GM12878 (cell line): ENCODE data around the gene LIMS1. TPM values are rescaled to one million over a fixed set of nuclear protein-coding genes. Genes with fewer than 3 reads are reported as not detected.

Experiments
- ATAC-seq: fragments of 200-7000 bp; cut with Tn5 transposase; 3 replicates; pipeline ENCODE4 v1.9.1; 2020; ENCODE audit warnings: mild to moderate bottlenecking, moderate library complexity
- BruUV-seq: library from RNA; stranded (reverse); fragments of 400-500 nt; replicated peaks from 2 replicates; lab custom pipeline; 2021; lab: Mats Ljungman, UMichigan
- CTCF ChIA-PET: fragments of 300-600 bp; sonication (Branson Sonifier 250); formaldehyde crosslinking; extraction: SDS; loops from one replicate; lab custom pipeline; 2021; ENCODE audit warnings: inconsistent platforms; lab: Yijun Ruan, JAX
- POLR2A ChIA-PET: fragments of 350-600 bp; formaldehyde crosslinking; extraction: SDS; loops from one replicate; lab custom pipeline; 2021; ENCODE audit warnings: inconsistent platforms; lab: Charles Lee
- RAD21 ChIA-PET: fragments of 300-600 bp; sonication (Branson Sonifier 250); formaldehyde crosslinking; loops from one replicate; lab custom pipeline; 2023; ENCODE audit warnings: antibody characterized with exemption; ENCODE audit not compliant: unreplicated experiment; lab: Charles Lee
- SMC1A ChIA-PET: fragments of 300-600 bp; sonication (Branson Sonifier 250); formaldehyde crosslinking; loops from one replicate; lab custom pipeline; 2023; ENCODE audit not compliant: unreplicated experiment, uncharacterized antibody; lab: Charles Lee
- DNase-seq: peaks from one replicate; pipeline ENCODE4 v3.0.0-alpha.2; 2011; ENCODE audit warnings: low read depth, low spot score
- FAIRE-seq: peaks from 3 replicates; lab custom pipeline; 2011; peaks lifted over from hg19 to GRCh38; lab: Jason Lieb, UNC
- H2AFZ ChIP-seq: 2 replicates; pipeline ENCODE4 v1.6.0; 2011; ENCODE audit warnings: low read depth, low read length, control low read depth; ENCODE audit not compliant: control insufficient read depth
- H3K27ac ChIP-seq: 2 replicates; pipeline ENCODE4 v1.5.1; 2011; ENCODE audit warnings: control low read depth; ENCODE audit not compliant: control insufficient read depth, insufficient read depth
- H3K27me3 ChIP-seq, 2 experiments: replicated peaks in 1 of 2; 2 replicates each; pipeline versions ENCODE4 v1.6.0 to v1.6.1; 2011; ENCODE audit warnings: low read length in 1 of 2; ENCODE audit not compliant: control insufficient read depth in 2 of 2, insufficient read depth in 2 of 2
- H3K36me3 ChIP-seq, 2 experiments: 2 replicates each; pipeline ENCODE4 v1.5.1; 2011; ENCODE audit warnings: low read length in 1 of 2; ENCODE audit not compliant: control insufficient read depth in 2 of 2, insufficient read depth in 2 of 2
- H3K4me1 ChIP-seq: 2 replicates; pipeline ENCODE4 v1.6.1; 2011; ENCODE audit warnings: mild to moderate bottlenecking, low read length, moderate library complexity, mixed read lengths; ENCODE audit not compliant: control insufficient read depth, insufficient read depth
- H3K4me2 ChIP-seq: 2 replicates; pipeline ENCODE4 v1.6.0; 2011; ENCODE audit warnings: control low read depth; ENCODE audit not compliant: control insufficient read depth, insufficient read depth
- H3K4me3 ChIP-seq: fragments of 200-600 bp; sonication (generic); 2 replicates; pipeline ENCODE4 v1.5.1; 2016
- H3K79me2 ChIP-seq: 2 replicates; pipeline ENCODE4 v1.6.0; 2011; ENCODE audit warnings: low read length; ENCODE audit not compliant: control insufficient read depth, insufficient read depth
- H3K9ac ChIP-seq: 2 replicates; pipeline ENCODE4 v1.8.0; 2011; ENCODE audit warnings: low read length, control low read depth, mixed read lengths; ENCODE audit not compliant: control insufficient read depth, insufficient read depth
- H3K9me3 ChIP-seq: replicated peaks from 3 replicates; pipeline ENCODE4 v1.5.1; 2011; ENCODE audit warnings: mild to moderate bottlenecking, low read length; ENCODE audit not compliant: control insufficient read depth, insufficient read depth
- H4K20me1 ChIP-seq: 2 replicates; pipeline ENCODE4 v1.6.0; 2011; ENCODE audit not compliant: control insufficient read depth, insufficient read depth
- KDM1A ChIP-seq: fragments of 200-600 bp; sonication (generic); IDR thresholded peaks from 2 replicates; pipeline ENCODE4 v1.6.1; 2016; ENCODE audit warnings: borderline replicate concordance
- MXI1 ChIP-seq: fragments of 150-350 bp; IDR thresholded peaks from 2 replicates; pipeline ENCODE4 v1.6.1; 2011; ENCODE audit warnings: low read depth, mild to moderate bottlenecking, inconsistent platforms, low read length, improper control_type of control experiment
- MYB ChIP-seq: fragments of 150-350 bp; IDR thresholded peaks from 2 replicates; pipeline ENCODE4 v1.6.1; 2014; ENCODE audit warnings: mild to moderate bottlenecking, low read depth, low read length, borderline replicate concordance
- RBBP5 ChIP-seq: fragments of 200-600 bp; sonication (generic); conservative IDR thresholded peaks from 2 replicates; pipeline ENCODE4 v1.6.1; 2016
- TCF7 ChIP-seq: IDR thresholded peaks from 2 replicates; pipeline ENCODE4 v1.6.1; 2014; ENCODE audit warnings: antibody characterized with exemption, borderline replicate concordance
- ZNF217 ChIP-seq: fragments of 450-650 bp; IDR thresholded peaks from 2 replicates; pipeline ENCODE4 v1.6.1; 2017; ENCODE audit warnings: antibody characterized with exemption, mild to moderate bottlenecking
- WGBS: methylation state at CpG from one replicate; pipeline ENCODE4 v1.1.6; 2016; ENCODE audit warnings: low lambda C conversion rate; ENCODE audit not compliant: insufficient replicate concordance, insufficient coverage; ENCODE audit errors: missing lambda C conversion rate; 5-methylcytosine and 5-hydroxymethylcytosine counted together
- in situ Hi-C: fragments of 300-500 bp; cut with MboI; formaldehyde crosslinking; loops from 9 replicates; pipeline ENCODE4 v1.14.3; 2018; ENCODE audit warnings: mixed read lengths
- intact Hi-C: fragments of 100-400 bp; cut with micrococcal nuclease; formaldehyde crosslinking; loops from one replicate; pipeline ENCODE4 v1.14.2; 2022; ENCODE audit not compliant: unreplicated experiment
- polyA plus RNA-seq, 11 experiments: library from polyadenylated mRNA; depleted of rRNA in 4 of 11; unstranded in 6 of 11; stranded (reverse) in 5 of 11; fragments of >200 nt; fragmentation: Nextera tagmentation in 4 of 11; fragmentation: Illumina TruSeq in 1 of 11; extraction: Ambion mirVana in 4 of 11; extraction: Trizol in 1 of 11; gene quantifications; 1 replicate in 1 of 11; 2 replicates in 10 of 11; pipeline versions ENCODE4 v1.2.1 to v1.2.3, GENCODE V29; 2011 to 2016; ENCODE audit warnings: inconsistent platforms in 2 of 11, missing spikeins in 2 of 11, low read depth in 1 of 11
- total RNA-seq, 4 experiments: library from RNA; depleted of rRNA in 3 of 4; stranded (reverse); fragments of >200 nt in 3 of 4; fragmentation: Illumina TruSeq in 1 of 4; extraction: Trizol in 1 of 4; gene quantifications; 2 replicates each; pipeline versions ENCODE4 v1.2.1 to v1.2.3, GENCODE V29; 2013 to 2021
- TF ChIP-seq, protein P1 (sequence below): fragments of 450-650 bp; IDR thresholded peaks from 2 replicates; pipeline ENCODE4 v1.6.1; 2017; ENCODE audit warnings: low read depth, mild to moderate bottlenecking, moderate library complexity
- TF ChIP-seq, protein P2 (sequence below): IDR thresholded peaks from 2 replicates; pipeline ENCODE4 v1.6.1; 2012; ENCODE audit warnings: mild to moderate bottlenecking, low read depth, low read length

Gene LIMS1
- total and polyA plus RNA-seq, 10 of the 15 experiments (the other 5 are each of a cell fraction or from before 2014, with no cell fraction given), result 15.7 to 98.1 (median 43.9) TPM

DNA sequence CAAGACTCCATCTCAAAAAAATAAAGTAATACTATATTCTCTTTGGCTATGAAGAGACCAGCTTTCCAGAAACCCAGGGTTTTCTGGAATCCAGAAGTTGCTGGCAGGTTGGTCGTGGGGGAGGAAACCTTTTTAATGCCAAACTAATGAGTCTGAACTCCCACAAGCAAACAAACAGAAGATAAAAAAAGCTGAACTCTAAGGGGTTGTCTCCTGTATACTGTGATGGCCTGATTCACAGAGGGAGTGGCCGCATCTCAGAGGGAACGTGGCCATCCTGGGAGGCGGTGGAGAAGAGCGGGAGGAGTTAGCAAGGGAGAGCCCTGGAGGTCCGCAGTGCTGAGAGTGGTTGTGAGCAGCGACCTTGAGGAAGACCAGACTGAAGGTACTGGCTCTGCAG, 36.1 kb downstream of the LIMS1 start:
- H3K27ac ChIP-seq, result no peak overlapping the region
- RAD21 ChIA-PET, result interaction anchor here (0.7 to 9.0 kb wide), 3 partner anchors 10 to 34 kb away, joined by 3 to 129 read pairs (median 5); partner anchors contain the start of gene LIMS1
- TF ChIP-seq RBBP5, result no peak
- TF ChIP-seq KDM1A, result no peak
- TF ChIP-seq, protein P1, sequence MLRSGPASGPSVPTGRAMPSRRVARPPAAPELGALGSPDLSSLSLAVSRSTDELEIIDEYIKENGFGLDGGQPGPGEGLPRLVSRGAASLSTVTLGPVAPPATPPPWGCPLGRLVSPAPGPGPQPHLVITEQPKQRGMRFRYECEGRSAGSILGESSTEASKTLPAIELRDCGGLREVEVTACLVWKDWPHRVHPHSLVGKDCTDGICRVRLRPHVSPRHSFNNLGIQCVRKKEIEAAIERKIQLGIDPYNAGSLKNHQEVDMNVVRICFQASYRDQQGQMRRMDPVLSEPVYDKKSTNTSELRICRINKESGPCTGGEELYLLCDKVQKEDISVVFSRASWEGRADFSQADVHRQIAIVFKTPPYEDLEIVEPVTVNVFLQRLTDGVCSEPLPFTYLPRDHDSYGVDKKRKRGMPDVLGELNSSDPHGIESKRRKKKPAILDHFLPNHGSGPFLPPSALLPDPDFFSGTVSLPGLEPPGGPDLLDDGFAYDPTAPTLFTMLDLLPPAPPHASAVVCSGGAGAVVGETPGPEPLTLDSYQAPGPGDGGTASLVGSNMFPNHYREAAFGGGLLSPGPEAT, result no peak
- TF ChIP-seq, protein P2, sequence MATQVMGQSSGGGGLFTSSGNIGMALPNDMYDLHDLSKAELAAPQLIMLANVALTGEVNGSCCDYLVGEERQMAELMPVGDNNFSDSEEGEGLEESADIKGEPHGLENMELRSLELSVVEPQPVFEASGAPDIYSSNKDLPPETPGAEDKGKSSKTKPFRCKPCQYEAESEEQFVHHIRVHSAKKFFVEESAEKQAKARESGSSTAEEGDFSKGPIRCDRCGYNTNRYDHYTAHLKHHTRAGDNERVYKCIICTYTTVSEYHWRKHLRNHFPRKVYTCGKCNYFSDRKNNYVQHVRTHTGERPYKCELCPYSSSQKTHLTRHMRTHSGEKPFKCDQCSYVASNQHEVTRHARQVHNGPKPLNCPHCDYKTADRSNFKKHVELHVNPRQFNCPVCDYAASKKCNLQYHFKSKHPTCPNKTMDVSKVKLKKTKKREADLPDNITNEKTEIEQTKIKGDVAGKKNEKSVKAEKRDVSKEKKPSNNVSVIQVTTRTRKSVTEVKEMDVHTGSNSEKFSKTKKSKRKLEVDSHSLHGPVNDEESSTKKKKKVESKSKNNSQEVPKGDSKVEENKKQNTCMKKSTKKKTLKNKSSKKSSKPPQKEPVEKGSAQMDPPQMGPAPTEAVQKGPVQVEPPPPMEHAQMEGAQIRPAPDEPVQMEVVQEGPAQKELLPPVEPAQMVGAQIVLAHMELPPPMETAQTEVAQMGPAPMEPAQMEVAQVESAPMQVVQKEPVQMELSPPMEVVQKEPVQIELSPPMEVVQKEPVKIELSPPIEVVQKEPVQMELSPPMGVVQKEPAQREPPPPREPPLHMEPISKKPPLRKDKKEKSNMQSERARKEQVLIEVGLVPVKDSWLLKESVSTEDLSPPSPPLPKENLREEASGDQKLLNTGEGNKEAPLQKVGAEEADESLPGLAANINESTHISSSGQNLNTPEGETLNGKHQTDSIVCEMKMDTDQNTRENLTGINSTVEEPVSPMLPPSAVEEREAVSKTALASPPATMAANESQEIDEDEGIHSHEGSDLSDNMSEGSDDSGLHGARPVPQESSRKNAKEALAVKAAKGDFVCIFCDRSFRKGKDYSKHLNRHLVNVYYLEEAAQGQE, result no peak
- no peak for TF ChIP-seq TCF7
- no peak for TF ChIP-seq MXI1
- no peak for TF ChIP-seq MYB
- TF ChIP-seq ZNF217, result no peak
- CTCF ChIA-PET, result interaction anchor here (1.2 to 1.8 kb wide), 3 partner anchors 11 to 35 kb away, joined by 3 to 5 read pairs (median 5); no protein-coding TSS in a partner anchor
- DNase-seq, result no peak
- no peak overlapping the region for H3K9ac ChIP-seq
- H3K27me3 ChIP-seq, result no peaks in the 10 kb centered on the region
- SMC1A ChIA-PET, result interaction anchor here (0.8 to 16.2 kb wide), 6 partner anchors 10 to 66 kb away, joined by 4 to 214 read pairs (median 5); partner anchors contain the start of gene LIMS1
- WGBS, result 98% methylated on average over 7 of the region's 7 CpGs
- no peak overlapping the region for H2AFZ ChIP-seq
- no peak for ATAC-seq
- H3K4me2 ChIP-seq, result no peak overlapping the region
- peaks cover 18% of the 10 kb centered on the region for H3K79me2 ChIP-seq
- no peaks in the 10 kb centered on the region for H3K36me3 ChIP-seq
- no peak for FAIRE-seq
- H3K9me3 ChIP-seq, result no peaks in the 10 kb centered on the region
- intact Hi-C loops, result no loop called here
- no TSS peak for BruUV-seq
- POLR2A ChIA-PET, result interaction anchor here (1.9 kb wide), 1 partner anchor 10 kb away, joined by 8 read pairs; no protein-coding TSS in a partner anchor
- in situ Hi-C loops, result no loop called here
- no peaks in the 10 kb centered on the region for H4K20me1 ChIP-seq
- peaks cover 12% of the 10 kb centered on the region for H3K4me1 ChIP-seq
- H3K4me3 ChIP-seq, result no peak overlapping the region
